ENCODE results near the gene CDH11. TPM values are rescaled to one million over a fixed set of nuclear protein-coding genes. Genes with fewer than 3 reads are reported as not detected.

CDH11 gene
- total and polyA plus RNA-seq, 9 of the 15 experiments (the other 6 are each of a cell fraction or from before 2014, with no cell fraction given) = 0.18 TPM; not detected in 8

GRCh38 chr16:65062736-65063583 lies 58.9 kb downstream of the CDH11 start:
- no peak for ATAC-seq
- no TSS peak for BruUV-seq (replicated peaks)
- no peaks in the 10 kb centered on the region for H3K4me1 ChIP-seq (replicated peaks in 1 of 2; ENCODE audit: control insufficient read depth in 2 of 2, insufficient read depth in 2 of 2, low read length in 2 of 2)
- WGBS (ENCODE audit: insufficient coverage, low coverage, missing lambda C conversion rate) = 0% methylated on average over 8 of the region's 8 CpGs
- H2AFZ ChIP-seq (ENCODE audit: low read depth, low read length) = no peak overlapping the region
- H3K9me1 ChIP-seq (ENCODE audit: control insufficient read depth, insufficient read depth, low read length) = no peaks in the 10 kb centered on the region
- no peak overlapping the region for H3K27ac ChIP-seq (ENCODE audit: extremely low read depth, low read depth, low read length)
- H3K79me2 ChIP-seq (ENCODE audit: control insufficient read depth, insufficient read depth, low read length) = no peaks in the 10 kb centered on the region
- H3K4me3 ChIP-seq = no peak overlapping the region
- no peak for FAIRE-seq
- no peak for DNase-seq (ENCODE audit: extremely low read depth in 1 of 4, low spot score in 3 of 4)
- H4K20me1 ChIP-seq (replicated peaks; ENCODE audit: control insufficient read depth, insufficient read depth, low read length) = no peaks in the 10 kb centered on the region
- intact Hi-C loops (cut with micrococcal nuclease) = no loop called here
- no peaks in the 10 kb centered on the region for H3K27me3 ChIP-seq (ENCODE audit: control insufficient read depth in 2 of 2, insufficient read depth in 2 of 2, low read length in 2 of 2)
- CTCF ChIA-PET (ENCODE audit: low intra/inter-chr PET ratio) = no interaction called here
- in situ Hi-C loops (cut with MboI) = no loop called here
- no peak overlapping the region for H3K9ac ChIP-seq (ENCODE audit: insufficient read depth in 1 of 2, low read depth in 2 of 2, low read length in 2 of 2)
- H3K36me3 ChIP-seq (ENCODE audit: control insufficient read depth, insufficient read depth, low read length) = no peaks in the 10 kb centered on the region
- no peak overlapping the region for H3K4me2 ChIP-seq (ENCODE audit: insufficient read depth, low read length)
- POLR2A ChIA-PET = no interaction called here
- no peaks in the 10 kb centered on the region for H3K9me3 ChIP-seq (replicated peaks; ENCODE audit: control insufficient read depth, insufficient read depth, low read depth, low read length)
- TF ChIP-seq HSF4 (CRISPR knock-in tag; IDR thresholded peaks at IDR 0.05; ENCODE audit: borderline replicate concordance) = no peak
- no peak for TF ChIP-seq NR0B1 (IDR thresholded peaks at IDR 0.05; ENCODE audit: partially characterized antibody)
- TF ChIP-seq ZC3H11A (IDR thresholded peaks at IDR 0.05; ENCODE audit: low read depth, low read length) = no peak
- no peak for TF ChIP-seq POLR2H (tag; IDR thresholded peaks at IDR 0.05; ENCODE audit: low read depth)
- no peak for TF ChIP-seq EP400 (IDR thresholded peaks at IDR 0.05)
- no peak for TF ChIP-seq E4F1 (CRISPR knock-in tag; IDR thresholded peaks at IDR 0.05; ENCODE audit: borderline replicate concordance)
- TF ChIP-seq ZNF140 (CRISPR knock-in tag; IDR thresholded peaks at IDR 0.05) = no peak
- TF ChIP-seq, protein P1, sequence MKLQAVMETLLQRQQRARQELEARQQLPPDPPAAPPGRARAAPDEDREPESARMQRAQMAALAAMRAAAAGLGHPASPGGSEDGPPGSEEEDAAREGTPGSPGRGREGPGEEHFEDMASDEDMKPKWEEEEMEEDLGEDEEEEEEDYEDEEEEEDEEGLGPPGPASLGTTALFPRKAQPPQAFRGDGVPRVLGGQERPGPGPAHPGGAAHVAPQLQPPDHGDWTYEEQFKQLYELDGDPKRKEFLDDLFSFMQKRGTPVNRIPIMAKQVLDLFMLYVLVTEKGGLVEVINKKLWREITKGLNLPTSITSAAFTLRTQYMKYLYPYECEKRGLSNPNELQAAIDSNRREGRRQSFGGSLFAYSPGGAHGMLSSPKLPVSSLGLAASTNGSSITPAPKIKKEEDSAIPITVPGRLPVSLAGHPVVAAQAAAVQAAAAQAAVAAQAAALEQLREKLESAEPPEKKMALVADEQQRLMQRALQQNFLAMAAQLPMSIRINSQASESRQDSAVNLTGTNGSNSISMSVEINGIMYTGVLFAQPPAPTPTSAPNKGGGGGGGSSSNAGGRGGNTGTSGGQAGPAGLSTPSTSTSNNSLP (IDR thresholded peaks at IDR 0.05; ENCODE audit: borderline replicate concordance, low read depth, low read length) = no peak
- TF ChIP-seq, protein P2, sequence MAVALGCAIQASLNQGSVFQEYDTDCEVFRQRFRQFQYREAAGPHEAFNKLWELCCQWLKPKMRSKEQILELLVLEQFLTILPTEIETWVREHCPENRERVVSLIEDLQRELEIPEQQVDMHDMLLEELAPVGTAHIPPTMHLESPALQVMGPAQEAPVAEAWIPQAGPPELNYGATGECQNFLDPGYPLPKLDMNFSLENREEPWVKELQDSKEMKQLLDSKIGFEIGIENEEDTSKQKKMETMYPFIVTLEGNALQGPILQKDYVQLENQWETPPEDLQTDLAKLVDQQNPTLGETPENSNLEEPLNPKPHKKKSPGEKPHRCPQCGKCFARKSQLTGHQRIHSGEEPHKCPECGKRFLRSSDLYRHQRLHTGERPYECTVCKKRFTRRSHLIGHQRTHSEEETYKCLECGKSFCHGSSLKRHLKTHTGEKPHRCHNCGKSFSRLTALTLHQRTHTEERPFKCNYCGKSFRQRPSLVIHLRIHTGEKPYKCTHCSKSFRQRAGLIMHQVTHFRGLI (CRISPR knock-in tag; IDR thresholded peaks at IDR 0.05) = no peak
- no peak for TF ChIP-seq EWSR1 (IDR thresholded peaks at IDR 0.05; ENCODE audit: borderline replicate concordance, low read depth, partially characterized antibody)
- TF ChIP-seq HNRNPUL1 (IDR thresholded peaks at IDR 0.05; ENCODE audit: low read length) = no peak
- no peak for TF ChIP-seq SIX5 (IDR thresholded peaks at IDR 0.05; ENCODE audit: borderline replicate concordance in 1 of 2, insufficient read depth in 1 of 2, low read depth in 1 of 2, low read length in 2 of 2)
- TF ChIP-seq ZKSCAN1 (IDR thresholded peaks at IDR 0.05; ENCODE audit: low read depth, low read length) = no peak
- no peak for TF ChIP-seq POLR2G (IDR thresholded peaks at IDR 0.05; ENCODE audit: low read depth, low read length)
- no peak for TF ChIP-seq TRIM28 (IDR thresholded peaks at IDR 0.05)

All from K562 (cell line).